HG02943 (cell line): Measurements from ENCODE around the gene RGR.

ENCODE experiments used
- ATAC-seq: cut with Tn5 transposase; IDR thresholded peaks from one replicate; pipeline ENCODE4 v1.9.1; 2021; ENCODE audit warnings: mild to moderate bottlenecking, low read depth, moderate library complexity; ENCODE audit not compliant: unreplicated experiment

The RGR gene, protein sequence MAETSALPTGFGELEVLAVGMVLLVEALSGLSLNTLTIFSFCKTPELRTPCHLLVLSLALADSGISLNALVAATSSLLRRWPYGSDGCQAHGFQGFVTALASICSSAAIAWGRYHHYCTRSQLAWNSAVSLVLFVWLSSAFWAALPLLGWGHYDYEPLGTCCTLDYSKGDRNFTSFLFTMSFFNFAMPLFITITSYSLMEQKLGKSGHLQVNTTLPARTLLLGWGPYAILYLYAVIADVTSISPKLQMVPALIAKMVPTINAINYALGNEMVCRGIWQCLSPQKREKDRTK

DNA sequence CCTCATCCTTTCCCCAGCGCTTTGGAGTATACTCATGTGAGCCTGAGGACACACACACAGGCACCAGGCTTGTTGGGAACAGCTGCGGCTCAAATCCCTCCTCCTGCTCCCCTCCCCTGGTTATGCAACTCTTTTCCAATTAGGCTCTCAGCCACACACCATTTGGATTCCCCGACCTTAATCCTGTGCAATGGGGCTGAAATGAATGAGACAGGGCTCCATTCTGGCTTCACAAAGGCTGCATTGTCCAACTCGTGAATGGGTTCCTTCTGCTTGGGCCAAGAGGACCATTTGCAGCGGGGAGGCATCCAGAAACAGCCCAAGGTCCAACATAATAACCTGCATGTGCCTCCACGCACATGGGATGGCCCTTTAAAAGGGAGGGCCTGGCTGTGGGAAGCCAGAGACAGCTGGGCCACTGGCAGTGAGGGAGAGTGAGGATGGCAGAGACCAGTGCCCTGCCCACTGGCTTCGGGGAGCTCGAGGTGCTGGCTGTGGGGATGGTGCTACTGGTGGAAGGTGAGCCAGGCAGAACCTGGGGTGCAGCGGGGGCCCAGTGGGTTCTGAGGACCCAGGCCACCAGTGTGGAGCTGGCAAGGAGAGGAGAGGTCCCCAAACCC, at the start of gene RGR:
RGR (plus strand) TSS at position 403 of the 620 bp plus-strand sequence; CDS start at position 441, 38 bp downstream.
- no peak for ATAC-seq

DNA sequence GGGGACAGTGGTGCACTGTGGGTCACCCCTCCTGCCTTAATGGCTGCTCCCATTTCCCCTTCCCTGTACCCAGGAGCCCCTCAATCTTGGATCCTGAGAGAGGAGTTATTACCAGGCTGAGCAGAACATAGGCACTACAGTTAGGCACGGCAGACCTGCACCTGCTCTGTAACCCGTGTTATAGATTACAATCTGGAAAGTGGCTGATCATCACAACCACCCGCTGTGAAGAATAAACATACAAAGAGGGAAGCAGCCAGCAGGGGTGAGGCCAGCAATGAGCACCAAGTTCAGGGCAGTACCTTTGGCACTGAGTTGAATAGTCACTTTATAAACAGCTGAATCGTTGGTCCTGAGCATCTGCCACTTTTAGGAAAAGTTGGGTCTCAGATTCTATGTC, 48.8 kb upstream of the RGR start:
- ATAC-seq = no peak

DNA sequence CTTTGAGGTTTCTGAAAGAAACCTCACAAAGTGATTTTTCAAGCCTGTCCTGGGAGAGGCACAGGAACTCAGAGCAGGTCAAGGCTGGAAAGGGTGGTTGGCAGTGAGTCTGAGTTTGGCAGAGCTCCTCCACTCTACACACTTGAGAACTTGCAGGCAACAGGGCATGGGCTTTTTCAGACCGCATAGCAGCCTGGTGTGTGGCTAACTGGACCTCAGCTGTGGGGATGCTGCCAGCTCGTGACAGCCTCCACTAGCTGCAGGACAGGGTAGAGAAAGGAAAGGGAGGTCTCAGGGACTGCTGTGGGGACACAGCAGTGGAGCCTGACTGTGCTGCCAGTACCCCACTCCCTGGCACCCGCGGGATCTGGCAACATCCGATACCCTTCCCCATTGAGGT, 47.9 kb upstream of the RGR start:
- ATAC-seq = no peak

DNA sequence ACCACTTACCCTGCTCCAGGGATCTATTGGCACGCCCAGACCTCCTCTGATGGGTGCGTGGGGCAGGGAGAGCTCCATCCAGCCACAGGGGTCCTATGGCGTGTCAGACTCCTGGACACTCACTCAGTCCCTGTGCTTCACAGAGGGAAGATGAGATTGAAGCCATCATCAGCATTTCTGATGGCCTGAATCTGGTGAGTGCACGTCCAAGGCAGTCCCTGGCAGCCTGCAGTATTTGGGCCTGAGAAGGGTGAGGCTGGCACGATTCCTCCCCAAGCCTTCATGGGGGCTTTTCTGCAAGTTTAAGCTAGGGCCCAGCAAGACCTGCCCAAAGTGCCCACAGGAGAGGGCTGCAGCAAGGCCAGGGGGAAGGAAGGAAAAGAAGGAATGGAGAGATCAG, 47.2 kb upstream of the RGR start:
- no peak for ATAC-seq

DNA sequence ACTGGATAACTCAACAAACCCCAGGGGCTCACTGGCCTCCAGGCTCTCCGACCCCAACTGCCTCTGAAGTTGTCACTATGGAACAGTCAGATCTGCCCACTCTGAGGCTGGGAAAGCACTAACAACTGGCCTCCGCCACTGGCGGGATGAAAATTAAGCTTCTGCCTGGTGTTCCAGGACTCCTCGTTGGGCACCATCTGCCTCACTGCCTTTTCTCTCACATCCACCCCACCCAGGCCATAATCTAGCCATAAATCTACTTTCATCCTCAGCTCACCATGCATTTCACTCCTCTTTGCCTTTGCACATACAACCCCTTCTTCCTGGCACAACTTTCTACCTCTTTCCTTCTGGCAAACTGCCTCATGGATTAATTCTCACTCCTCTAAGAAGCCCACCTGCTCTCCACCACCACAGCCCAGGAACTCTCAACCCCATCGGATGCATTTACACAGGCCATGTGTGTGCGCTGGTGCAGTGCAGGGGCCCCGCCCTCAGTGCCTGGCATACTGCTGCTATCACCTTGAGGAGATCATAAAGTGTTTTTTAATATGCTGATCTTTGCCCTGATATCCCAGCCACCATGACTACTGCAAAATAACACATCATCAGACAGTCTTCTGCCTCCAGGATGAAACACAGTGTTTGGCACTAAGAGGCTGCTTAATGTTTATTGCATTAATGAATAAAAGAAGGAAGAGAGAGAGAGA, 46.5 kb upstream of the RGR start:
- no peak for ATAC-seq

DNA sequence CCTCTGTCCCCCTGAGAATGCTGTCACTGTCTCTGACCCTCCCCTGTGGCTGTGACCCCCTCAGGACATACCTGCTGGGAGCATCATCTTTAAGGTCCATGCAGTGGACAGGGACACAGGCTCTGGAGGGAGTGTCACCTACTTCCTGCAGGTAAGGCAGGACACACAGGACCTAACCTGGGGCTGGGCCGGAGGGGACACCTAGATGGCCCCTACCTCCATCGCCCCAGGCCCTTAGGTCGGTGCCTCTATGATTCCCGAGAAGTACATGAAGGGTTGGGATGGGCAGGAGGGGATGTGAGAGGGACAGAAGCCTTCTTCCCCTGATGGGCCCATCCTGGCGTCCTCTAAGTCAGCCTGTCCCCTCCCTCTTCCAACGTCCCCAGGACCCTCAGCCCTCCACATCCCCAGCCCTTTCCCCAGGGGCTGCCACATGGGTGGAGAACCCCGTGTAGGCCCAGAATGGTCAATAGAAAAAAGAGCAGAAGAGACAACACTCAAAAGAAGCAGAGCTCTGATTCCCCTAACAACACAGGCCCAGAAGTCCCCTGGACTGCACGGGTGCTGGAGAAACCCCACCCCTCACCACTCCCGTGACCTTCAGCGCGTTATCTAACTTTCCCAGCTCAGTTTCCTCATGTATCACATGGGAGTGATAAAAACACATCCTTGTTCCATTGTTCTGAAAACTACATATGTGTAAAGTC, 44.2 kb upstream of the RGR start:
- no peak for ATAC-seq

DNA sequence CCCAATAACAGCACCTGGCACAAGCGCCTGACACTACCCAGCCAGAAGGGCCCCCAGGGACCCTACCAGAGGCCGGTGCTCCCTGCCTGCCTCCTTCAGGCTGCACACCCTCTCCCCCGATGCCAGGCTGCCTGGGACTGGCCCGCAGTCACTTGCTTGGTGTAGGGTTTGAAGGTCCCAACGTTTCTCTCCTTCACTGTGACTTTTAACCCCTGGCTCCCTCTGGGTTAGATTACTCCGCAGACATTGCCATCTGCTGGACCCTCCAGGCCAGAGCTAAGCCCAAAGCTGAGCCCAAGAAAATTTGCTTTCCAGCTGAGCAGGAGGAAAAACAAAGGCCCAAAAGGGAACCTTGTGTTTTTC, 43.6 kb upstream of the RGR start:
- ATAC-seq = no peak

DNA sequence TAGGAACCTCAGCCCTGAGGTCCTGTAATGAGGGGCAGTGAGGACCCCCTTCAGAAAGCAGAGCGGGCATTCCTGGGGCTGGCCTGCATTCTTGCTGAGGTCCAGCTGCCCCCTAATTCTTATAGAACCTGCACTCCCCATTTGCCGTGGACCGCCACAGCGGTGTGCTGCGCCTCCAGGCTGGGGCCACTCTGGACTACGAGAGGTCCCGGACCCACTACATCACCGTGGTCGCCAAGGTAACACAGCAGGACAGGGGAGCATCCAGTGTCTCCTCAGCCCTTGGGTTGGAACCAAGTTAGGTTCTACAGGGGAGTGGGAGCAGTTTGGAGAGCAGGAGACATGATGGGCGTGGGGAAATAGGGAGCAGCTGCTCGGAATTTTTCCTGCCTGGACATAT, 43.2 kb upstream of the RGR start:
- ATAC-seq = no peak

DNA sequence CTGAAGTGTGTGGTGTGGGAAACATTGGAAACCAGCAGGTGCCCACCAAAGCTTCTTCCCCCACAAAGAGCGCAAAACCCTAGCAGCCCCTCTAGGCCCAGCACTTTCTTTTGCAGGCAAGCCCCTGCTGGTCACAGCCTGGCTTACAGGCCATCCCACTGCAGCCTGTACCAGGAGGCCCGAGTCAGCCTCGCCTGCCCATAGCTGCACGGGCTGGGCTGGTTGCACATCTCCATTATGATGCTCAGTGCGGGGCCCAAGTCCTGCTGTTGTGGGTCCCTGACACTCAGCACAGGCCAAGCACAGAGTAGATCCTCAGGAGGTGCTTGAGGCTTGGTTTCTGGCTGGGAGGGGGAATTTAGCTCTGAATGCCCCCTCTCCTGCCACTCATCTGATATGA, 42.5 kb upstream of the RGR start:
- ATAC-seq = no peak

DNA sequence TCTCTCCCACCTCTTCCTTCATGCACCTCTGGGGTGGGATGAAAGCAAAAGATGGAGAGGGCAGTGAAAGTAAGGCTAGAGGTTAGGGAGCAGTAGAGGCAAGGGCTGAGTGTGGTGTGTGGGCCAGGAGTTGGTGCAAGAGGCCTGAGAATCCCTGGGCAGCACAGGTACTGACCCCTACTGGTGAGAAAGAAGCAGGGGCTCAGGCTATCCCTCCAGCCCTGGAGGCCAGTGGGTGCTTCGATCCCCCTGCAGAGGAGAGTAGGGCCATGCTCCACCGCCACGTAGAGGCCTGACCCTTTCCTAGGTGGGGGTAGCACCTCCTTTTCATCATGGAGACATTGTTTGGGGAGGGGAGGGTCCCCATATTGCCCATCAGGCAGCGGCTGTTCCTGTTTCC, 40.7 kb upstream of the RGR start:
- no peak for ATAC-seq

DNA sequence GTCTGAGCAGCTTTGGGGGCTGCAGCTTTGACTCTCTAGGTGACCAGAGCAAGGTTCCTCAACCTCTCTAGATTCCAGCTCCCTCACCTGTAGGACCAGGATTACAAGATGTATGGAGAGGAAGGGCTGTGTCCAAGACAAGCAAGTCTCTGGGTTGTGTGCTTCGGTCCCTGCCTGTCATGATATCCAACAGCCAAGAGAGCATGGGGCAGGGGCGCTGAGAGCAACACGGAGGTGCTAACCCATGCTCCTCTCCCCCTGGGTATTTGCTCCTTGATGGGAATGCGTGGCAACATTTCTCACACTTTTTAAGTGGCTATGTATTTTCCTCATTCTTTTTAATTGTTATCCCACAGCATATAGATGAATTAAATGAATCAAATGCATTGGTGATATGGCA, 40.2 kb upstream of the RGR start:
- ATAC-seq = no peak

DNA sequence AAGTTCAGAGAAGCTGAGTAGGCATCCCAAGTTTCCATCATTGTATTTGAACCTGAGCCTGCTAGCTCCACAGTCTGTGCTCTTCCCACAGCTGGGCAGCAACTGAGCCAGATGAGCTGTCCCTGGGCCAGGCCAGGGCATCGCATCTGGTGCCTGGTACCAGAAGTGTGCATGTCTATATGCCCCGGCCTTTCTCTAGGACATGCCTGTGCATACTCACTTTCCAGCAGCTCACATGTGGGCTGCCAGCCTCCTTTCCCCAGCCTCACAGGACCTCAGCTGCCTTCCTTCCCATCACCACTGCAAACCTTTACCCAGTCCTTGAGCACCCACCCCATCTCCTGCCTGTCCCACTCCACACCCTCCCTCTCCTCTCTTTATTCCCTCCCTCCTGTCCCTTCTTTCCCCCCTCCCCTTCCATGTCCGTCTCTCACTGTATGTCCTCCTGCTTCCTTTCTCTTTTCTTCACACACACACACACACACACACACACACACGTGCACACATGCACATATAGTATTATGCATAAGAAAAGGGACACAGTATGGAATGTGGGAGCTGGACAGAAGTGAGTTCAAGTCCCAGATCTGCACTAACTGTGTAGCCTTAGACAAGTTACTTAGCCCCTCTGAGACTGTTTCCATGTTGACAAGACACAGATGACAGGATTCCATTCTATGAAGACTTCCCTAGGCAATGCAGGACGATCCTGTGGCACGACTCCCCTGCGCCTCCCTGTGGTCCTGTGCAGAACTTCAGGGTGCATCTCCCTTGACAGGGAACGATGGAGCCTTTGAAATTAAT, 39.6 kb upstream of the RGR start:
- peak; percentile 83 for ATAC-seq

DNA sequence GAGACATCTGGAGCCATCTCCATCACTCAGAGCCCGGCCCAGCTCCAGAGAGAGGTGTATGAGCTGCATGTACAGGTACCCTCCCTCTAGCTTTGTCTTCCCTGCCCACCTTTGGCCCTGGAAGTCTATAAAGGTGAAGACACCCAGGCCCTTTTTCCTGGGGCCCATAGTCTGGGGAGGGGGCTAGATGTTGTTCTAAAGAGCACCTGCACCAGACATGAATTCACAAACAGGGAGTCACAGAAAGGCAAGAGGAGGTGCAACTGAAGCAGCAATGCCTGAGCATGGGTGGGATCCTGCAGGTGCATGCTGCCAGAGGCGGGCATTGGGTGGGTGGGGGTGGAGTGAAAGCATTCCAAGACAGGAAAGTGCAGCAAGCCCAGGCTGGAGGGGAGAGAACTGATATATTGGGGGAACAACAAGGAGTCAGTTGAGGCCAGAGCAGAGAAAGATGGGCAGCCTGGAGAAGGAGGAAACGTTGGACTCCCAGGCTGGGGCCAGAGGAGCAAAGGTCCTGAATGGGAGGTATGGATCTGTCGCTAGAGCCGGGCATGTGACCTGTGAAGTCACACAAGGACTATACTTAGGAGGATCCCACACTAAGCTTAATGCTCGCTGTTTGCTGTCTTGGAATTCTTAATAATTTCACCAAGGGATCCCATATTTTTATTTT, 38.9 kb upstream of the RGR start:
- ATAC-seq = no peak

DNA sequence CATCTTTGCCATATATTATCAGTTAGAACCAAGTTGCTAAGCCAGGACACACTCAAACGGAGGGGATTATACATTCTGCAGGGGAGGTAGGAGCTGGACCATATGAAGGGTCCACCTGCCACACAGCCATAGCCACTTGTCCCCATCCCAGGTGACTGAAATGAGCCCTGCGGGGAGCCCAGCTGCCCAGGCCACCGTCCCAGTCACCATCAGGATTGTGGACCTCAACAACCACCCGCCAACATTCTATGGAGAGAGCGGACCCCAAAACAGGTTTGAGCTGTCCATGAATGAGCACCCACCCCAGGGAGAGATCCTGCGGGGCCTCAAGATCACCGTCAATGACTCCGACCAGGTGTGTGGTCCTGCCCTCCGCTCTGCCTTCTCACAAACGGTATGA, 36.8 kb upstream of the RGR start:
- ATAC-seq = no peak

DNA sequence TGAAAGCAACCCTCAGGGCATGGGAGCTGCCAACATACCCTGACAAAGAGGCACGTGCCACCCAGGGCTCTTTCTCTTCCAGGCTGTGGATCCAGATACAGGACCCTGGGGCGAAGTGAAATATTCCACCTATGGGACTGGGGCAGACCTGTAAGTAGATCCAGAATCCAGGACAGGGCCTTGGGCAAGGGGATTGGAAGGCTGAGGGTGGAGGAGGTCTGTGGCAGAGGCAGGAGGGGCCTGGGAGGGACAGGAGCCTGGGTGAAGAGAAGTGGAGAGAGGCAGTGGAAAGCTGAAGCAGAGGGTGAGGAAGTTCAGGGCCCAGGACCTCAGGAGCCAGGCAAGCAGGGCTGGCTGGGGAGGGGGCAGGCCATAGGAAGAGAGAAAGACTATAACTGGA, 33.3 kb upstream of the RGR start:
- ATAC-seq = no peak

DNA sequence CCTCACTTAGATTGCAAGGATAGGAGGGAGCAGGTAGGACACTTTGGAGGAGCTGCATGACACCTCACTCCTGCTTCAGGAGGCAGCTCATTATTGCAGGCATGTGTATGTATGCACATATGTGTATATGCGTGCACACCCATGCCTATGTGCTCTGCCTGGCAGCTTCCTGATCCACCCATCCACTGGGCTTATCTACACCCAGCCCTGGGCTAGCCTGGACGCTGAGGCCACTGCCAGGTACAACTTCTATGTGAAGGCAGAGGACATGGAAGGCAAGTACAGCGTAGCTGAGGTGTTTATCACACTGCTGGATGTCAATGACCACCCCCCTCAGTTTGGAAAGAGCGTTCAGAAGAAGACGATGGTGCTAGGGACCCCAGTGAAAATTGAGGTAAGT, 32.8 kb upstream of the RGR start:
- ATAC-seq = no peak

DNA sequence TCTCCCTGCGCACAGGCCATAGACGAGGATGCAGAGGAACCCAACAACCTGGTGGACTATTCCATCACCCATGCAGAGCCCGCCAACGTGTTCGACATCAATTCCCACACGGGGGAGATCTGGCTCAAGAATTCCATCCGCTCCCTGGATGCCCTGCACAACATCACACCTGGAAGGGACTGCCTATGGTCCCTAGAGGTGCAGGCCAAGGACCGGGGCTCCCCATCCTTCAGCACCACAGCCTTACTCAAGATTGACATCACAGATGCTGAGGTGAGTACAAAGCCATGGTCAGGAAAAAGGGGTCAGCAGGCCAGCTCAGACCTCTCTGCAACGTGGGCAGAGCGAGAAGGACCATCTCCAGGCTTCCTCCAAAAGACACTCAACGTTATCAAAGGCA, 31.8 kb upstream of the RGR start:
- ATAC-seq = no peak

DNA sequence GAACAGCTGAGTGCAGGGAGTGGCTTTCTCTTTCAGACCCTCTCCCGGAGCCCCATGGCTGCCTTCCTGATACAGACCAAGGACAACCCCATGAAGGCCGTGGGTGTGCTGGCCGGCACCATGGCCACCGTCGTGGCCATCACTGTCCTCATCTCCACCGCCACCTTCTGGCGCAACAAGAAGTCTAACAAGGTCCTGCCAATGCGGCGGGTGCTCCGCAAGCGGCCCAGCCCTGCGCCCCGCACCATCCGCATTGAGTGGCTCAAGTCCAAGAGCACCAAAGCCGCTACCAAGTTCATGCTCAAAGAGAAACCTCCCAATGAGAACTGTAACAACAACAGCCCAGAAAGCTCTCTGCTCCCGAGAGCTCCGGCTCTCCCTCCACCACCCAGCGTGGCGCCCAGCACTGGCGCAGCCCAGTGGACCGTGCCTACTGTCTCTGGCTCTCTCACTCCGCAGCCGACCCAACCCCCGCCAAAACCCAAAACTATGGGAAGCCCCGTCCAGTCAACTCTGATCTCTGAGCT, 30.7 kb upstream of the RGR start:
- no peak for ATAC-seq

DNA sequence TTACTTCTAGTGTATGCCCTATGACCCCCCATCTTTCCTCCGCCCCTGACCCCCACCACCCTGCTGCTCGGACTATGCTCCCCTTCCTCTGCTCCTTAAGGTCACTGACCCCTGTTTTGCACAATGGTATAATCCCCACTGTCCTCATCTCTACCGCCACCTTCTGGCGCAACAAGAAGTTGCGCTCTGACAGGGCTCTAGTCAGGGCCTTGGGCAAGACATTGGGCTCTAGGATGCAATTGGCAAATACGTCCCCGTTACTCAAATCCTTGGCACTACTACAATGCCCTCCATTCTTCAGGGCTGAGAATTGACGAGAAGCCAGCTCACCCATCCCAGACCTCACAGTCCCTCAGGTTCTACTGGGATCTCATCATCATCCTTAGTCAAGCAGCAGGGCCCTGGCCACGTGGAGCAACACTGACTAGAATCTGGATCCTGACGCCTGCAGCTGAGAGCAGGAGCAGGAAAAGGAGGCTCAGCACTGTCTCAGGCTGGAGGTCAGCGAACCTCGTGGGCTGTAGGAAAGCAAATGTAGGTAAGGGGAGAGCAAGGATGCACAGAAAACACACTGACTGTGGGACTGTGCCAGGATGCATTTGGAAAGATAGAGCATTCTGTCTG, 30.1 kb upstream of the RGR start:
- ATAC-seq = peak; percentile 70
